NCI-H146 treated with DMSO at 0.1 percent for 48 hours (cell line): ENCODE data around the gene MAD2L1BP.
A peak's percentile ranks its signal among the peaks of the same experiment; 100 is the strongest.

ENCODE experiments used
- DNase-seq: peaks from one replicate; lab custom pipeline; 2025; ENCODE audit not compliant: unreplicated experiment; lab: John Stamatoyannopoulos, UW

MAD2L1BP gene

GRCh38 chr6:43680308-43681200 is 44.9 kb downstream of the MAD2L1BP start:
- no peak for DNase-seq

GRCh38 chr6:43681303-43681702 is 45.7 kb downstream of the MAD2L1BP start:
- no peak for DNase-seq

DNA sequence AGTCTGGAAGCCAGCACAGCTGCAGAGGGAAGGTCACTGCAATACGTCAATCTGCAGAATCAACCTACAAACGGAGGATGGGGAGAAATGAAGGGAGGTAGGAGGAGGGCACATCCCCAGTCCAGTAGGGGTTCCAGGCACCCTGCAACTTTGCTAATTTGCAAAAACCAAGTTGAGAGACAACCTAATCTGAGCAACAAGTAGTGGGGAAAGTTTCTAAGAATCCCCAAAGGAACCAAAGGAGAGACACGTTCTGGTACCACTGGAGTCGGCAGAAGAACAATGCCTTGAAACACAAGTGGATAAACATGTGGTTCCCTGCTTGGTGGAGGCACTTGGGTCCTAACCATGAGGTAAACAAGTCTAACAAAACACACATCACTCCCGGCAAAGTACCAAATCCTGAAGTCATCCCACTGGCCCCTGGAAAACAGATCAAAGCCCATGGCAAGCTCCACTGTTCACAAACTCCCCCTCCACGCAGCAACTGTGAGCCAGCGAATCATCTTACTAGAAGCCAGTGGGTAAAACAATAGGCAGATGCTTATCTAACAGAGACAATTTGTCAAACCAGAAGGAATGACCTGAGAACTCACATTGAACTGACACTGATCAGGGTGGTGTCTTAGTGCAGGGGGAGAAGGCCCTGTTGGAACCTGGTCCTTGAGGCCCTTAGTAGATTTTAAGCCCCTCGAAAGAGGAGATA is 47.2 kb downstream of the MAD2L1BP start:
- DNase-seq: no peak

DNA sequence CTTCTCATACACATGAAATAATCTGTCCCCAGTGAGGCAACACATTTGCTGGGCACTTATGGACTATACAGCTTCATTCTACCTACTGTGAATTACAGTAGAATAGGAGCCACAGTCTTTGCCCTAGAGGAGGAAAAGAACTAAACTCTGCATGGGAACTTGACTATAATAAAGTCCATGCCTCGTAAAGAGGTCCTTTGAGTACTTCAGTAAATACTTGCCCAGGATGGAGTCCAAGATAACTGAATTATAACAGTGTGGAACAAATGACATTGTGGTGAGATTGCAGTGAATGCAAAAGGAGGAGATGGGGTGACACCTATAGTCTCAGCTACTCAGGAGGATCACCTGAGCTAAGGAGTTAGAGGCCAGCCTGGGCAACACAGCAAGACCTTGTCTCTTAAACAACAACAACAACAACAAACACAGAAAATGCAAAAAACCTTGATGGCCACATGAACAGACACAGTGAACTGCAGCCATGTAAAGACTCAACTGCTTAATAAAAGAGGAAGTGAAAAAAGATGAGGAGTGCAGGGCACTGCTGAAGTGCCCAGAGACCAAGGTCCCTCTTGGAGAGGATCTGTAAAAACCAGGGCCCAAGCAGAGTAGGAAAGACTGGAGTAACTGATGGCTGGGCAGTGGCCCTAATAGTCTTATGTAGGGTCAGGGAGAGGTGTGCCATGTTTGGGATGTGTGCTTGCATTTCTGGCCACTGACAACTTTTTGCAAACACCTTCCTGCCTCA is 48.2 kb downstream of the MAD2L1BP start:
- DNase-seq: no peak

DNA sequence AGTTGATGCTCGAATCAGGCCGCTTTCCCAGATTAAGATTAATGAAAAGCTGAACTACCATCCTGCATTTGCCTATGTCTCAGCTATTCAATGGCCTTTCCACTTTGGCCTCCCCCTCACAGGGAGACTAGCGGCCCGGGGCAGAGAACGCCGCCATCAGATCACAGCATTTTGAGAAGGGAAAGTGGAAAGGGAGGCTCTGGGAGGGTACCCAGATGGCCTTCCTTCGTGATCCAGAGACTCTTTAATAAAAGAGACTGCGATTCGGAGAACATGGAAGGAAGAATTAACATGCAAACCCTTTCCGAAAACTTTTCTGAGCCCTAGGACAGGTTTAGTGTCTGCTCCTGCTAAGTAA is 51.4 kb downstream of the MAD2L1BP start:
- DNase-seq: no peak

GRCh38 chr6:43687437-43688347 is 52.1 kb downstream of the MAD2L1BP start, which contains the start of gene MRPS18A:
Gene MRPS18A (minus strand): TSS chr6:43687791. CDS start chr6:43687779, 12 bp downstream.
- DNase-seq: peak; percentile 87

DNA sequence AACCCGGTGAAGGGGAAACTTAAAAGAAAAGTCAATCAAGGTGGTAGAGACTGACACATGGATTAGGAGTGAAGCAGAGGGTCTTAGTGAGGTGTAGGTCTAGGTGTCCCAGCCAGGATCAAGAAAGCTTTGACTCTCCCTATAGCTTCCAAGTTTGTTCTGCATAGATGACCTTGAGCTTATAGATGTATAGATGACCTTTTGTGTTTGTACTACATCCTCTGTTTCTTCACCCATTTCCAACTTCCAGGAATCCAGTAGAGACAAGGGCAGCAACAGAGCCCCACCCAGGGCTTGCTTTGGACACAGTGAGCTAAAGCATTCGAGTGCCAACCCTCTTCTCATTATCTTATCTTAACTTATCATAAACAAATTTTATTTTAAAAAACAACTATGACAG is 53.8 kb downstream of the MAD2L1BP start:
- no peak for DNase-seq
